Measurements from ENCODE around the gene OR7C1. TPM values are rescaled to one million over a fixed set of nuclear protein-coding genes. Genes with fewer than 3 reads are reported as not detected.
"Not testable (repeated sequence)": the region's sequence is repeated elsewhere in the genome, so short reads cannot be mapped to it uniquely, and the experiment has no call there.

The OR7C1 gene
- total and polyA plus RNA-seq, 2 of the 8 experiments (the other 6 are each of a cell fraction or from before 2014, with no cell fraction given) = not detected

DNA sequence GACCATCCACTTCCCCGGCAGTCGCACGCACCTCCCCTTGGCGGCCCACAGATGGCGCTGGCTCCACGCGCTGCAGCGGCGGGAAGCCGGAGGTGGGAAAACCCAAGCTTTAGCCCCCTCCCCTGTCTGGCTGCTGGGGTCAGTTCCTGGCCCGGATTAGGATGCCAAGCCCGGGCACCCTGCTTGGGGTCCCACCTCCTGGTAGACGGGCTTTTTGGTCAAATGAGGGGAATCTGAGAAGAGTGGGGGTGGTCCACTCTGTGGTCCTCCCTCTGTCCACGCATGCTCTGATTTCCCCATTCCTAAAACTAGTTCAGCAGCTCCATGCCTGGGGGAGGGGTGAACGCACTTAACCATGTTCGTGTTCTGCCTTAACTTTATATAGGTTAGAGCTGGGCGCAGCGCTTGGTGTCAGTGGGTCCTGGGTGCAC lies 48.5 kb downstream of the OR7C1 start (continued):
- TF ChIP-seq TBP (IDR thresholded peaks at IDR 0.05; ENCODE audit: low read depth, low read length) (no peak), RAD21 (IDR thresholded peaks at IDR 0.05 in 1 of 2, conservative IDR thresholded peaks at IDR 0.05 in 1 of 2; ENCODE audit: low read depth in 2 of 2, low read length in 2 of 2) (peak; percentile 89 to 94), POLR2AphosphoS5 (IDR thresholded peaks at IDR 0.05; ENCODE audit: low read depth, low read length) (no peak)
- TF ChIP-seq, protein P1, sequence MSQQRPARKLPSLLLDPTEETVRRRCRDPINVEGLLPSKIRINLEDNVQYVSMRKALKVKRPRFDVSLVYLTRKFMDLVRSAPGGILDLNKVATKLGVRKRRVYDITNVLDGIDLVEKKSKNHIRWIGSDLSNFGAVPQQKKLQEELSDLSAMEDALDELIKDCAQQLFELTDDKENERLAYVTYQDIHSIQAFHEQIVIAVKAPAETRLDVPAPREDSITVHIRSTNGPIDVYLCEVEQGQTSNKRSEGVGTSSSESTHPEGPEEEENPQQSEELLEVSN (IDR thresholded peaks at IDR 0.05) = peak; percentile 63
- TF ChIP-seq, protein P2, sequence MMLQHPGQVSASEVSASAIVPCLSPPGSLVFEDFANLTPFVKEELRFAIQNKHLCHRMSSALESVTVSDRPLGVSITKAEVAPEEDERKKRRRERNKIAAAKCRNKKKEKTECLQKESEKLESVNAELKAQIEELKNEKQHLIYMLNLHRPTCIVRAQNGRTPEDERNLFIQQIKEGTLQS (IDR thresholded peaks at IDR 0.05; ENCODE audit: insufficient read depth, low read depth, low read length) = no peak

DNA sequence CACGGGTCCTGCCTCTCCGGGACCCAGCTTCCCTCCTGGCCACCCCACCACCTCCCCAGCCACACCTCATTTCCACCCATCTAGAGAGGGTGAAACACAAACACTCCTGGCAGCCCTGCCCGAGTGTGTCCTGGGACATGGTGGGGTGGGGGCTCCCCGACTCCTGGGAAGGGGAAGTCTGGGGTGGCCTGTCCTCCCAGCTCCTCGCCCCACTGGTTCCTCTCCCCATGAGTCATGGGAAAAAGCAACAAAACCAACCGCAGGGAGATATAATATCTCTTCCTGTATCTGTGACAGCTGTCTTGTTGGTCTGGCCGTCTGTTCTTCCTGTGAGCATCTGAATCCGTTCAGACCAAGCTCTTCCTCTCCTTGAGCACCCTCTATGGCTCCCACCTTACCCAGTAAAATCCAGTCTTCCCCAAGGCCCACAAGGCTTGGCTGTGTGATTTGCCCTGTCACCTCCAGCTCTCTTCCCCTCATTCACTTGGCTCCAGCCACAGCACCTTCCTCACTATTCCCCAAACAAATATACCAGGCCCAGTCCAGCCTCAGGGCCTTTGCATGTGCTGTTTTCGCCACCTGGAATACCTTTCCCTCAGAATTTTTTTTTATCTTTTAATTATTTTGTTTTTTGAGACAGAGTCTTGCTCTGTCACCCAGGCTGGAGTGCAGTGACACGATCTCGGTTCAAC lies 49.7 kb downstream of the OR7C1 start:
- H4K91ac ChIP-seq (replicated peaks; ENCODE audit: insufficient read length, low read length); H3K27me3 ChIP-seq (replicated peaks in 1 of 4; ENCODE audit: control insufficient read depth in 3 of 4, extremely low read depth in 1 of 4, insufficient read depth in 3 of 4, low read length in 3 of 4); H3K18ac ChIP-seq (ENCODE audit: extremely low read depth, low read length); H2BK20ac ChIP-seq (ENCODE audit: low read length); H3K79me2 ChIP-seq (ENCODE audit: control insufficient read depth in 1 of 2, insufficient read depth in 2 of 2, low read length in 2 of 2); H3K4me1 ChIP-seq (replicated peaks in 1 of 4; ENCODE audit: control insufficient read depth in 3 of 4, insufficient read depth in 4 of 4, low read length in 3 of 4); H3K36me3 ChIP-seq (ENCODE audit: control insufficient read depth in 2 of 4, insufficient read depth in 4 of 4, low read length in 3 of 4); H2BK15ac ChIP-seq (ENCODE audit: low read length); H2AFZ ChIP-seq (ENCODE audit: low read length); H4K20me1 ChIP-seq (replicated peaks in 1 of 2; ENCODE audit: control insufficient read depth in 1 of 2, insufficient read depth in 2 of 2, low read length in 2 of 2); H3K9me3 ChIP-seq (ENCODE audit: insufficient read depth in 2 of 2, low read depth in 1 of 2, low read length in 1 of 2); FAIRE-seq; H3K23ac ChIP-seq (ENCODE audit: insufficient read length); H4K5ac ChIP-seq (ENCODE audit: insufficient read length, low read depth, low read length); H4K8ac ChIP-seq (ENCODE audit: extremely low read depth, insufficient read depth, low read length); H3K27ac ChIP-seq (ENCODE audit: low read depth, low read length); H2BK120ac ChIP-seq (replicated peaks; ENCODE audit: low read depth, low read length); H3K4me3 ChIP-seq (ENCODE audit: extremely low read depth in 1 of 4, insufficient read depth in 2 of 4, low read depth in 3 of 4, low read length in 4 of 4); DNase-seq (ENCODE audit: low read depth in 1 of 2, low spot score in 2 of 2); H2AK5ac ChIP-seq (ENCODE audit: low read depth, low read length); H3K79me1 ChIP-seq (ENCODE audit: low read depth, low read length); H2BK12ac ChIP-seq (ENCODE audit: low read depth, low read length); H3K4ac ChIP-seq (replicated peaks; ENCODE audit: insufficient read length, low read depth, low read length); H3K4me2 ChIP-seq (ENCODE audit: insufficient read depth in 1 of 2, low read depth in 2 of 2, low read length in 2 of 2); H3K14ac ChIP-seq (ENCODE audit: insufficient read length); H2BK5ac ChIP-seq (ENCODE audit: low read depth, low read length); H3K56ac ChIP-seq (replicated peaks; ENCODE audit: insufficient read length, low read depth, low read length); H3K9ac ChIP-seq (replicated peaks in 1 of 4; ENCODE audit: extremely low read depth in 1 of 4, low read depth in 3 of 4, low read length in 3 of 4); H3K23me2 ChIP-seq (ENCODE audit: low read depth, low read length): not testable (repeated sequence)
- 88% methylated on average over 7 of the region's 11 CpGs; no CpG with 5 or more reads in 1 of the 2 experiments for WGBS, 2 experiments (ENCODE audit: extremely low coverage in 1 of 2, insufficient coverage in 1 of 2, insufficient read length in 1 of 2, insufficient replicate concordance in 2 of 2, low coverage in 1 of 2, low lambda C conversion rate in 2 of 2, missing lambda C conversion rate in 1 of 2)
- POLR2A ChIA-PET (ENCODE audit: partially characterized antibody) = interaction anchor here (1.4 kb wide), 1 partner anchor 9 kb away, joined by 4 read pairs; no protein-coding TSS in a partner anchor
- CTCF ChIA-PET (ENCODE audit: partially characterized antibody) = interaction anchor here (0.6 to 2.4 kb wide), 18 partner anchors 8 to 369 kb away, joined by 3 to 13 read pairs (median 7); partner anchors contain the start of genes OR1I1 and ZNF333

Data from H1 (cell line).